HG03354 (cell line): ENCODE data around the gene RAVER1.
A peak's percentile ranks its signal among the peaks of the same experiment; 100 is the strongest.

Experiments
- ATAC-seq: cut with Tn5 transposase; IDR thresholded peaks from one replicate; pipeline ENCODE4 v1.9.1; 2021; ENCODE audit warnings: mild to moderate bottlenecking; ENCODE audit not compliant: unreplicated experiment, poor library complexity, severe bottlenecking

RAVER1 gene

DNA sequence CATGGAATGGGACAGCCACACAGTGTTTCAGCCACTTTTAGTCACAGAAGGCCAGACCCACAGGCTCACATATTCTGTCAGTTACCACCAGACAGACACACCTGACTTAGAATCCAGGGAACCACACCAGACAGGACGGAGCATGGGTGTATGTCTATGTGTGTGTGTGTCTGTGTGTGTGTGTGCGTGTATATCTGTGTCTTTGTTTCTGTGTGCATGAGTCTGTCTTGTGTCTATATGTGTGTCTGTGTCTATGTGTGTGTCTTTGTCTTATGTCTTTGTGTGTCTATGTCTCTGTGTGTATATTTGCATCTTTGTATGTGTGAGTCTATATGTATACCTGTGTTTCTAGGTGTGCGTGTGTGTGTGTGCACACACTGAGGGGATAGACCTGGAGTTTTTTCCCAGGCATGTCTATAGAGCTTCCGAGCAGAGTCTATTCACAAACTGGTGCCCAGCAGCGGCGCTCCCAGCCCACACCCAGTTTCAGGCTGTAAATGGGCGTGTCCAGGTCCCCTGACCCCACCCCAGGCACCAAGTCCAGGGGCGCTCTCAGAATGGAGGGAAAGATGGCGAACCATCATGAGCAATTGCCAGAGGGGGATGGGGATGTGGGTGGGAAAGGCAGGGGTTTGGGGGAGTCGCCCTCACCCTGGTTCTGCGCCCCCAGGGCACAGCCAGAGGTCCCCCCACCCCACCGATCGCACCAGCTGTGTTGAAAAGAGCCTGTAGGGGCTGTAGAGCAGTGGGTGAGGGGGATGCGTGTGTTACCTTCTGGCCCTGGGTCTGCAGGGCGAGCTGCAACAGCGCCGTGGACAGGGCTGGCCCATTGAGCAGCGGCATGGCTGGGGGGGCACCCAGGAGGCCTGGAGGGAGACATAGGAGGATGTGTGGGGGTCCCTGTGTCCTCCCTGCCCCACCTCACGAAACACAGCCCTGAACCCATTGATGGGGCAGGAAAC is 11.2 kb downstream of the RAVER1 start:
- ATAC-seq: no peak

DNA sequence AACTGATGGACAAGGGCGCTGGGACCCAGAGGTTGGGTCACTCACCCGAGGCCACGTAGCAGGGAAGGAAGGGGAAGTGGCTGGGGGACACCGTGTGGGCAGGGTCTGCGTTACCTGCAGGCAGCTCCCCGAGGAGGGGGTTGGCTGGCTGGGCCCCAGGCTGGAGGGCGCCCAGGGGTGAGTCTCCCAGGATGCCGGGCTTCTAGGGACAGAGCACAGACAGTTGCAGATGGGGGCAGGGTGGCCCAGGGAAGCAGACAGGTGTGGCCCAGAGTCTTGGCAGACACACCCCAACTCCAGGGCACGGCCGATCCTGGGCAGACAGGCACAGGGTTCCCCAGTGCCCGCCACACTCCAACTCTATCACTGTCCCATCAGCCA is 11.9 kb downstream of the RAVER1 start:
- ATAC-seq: no peak

DNA sequence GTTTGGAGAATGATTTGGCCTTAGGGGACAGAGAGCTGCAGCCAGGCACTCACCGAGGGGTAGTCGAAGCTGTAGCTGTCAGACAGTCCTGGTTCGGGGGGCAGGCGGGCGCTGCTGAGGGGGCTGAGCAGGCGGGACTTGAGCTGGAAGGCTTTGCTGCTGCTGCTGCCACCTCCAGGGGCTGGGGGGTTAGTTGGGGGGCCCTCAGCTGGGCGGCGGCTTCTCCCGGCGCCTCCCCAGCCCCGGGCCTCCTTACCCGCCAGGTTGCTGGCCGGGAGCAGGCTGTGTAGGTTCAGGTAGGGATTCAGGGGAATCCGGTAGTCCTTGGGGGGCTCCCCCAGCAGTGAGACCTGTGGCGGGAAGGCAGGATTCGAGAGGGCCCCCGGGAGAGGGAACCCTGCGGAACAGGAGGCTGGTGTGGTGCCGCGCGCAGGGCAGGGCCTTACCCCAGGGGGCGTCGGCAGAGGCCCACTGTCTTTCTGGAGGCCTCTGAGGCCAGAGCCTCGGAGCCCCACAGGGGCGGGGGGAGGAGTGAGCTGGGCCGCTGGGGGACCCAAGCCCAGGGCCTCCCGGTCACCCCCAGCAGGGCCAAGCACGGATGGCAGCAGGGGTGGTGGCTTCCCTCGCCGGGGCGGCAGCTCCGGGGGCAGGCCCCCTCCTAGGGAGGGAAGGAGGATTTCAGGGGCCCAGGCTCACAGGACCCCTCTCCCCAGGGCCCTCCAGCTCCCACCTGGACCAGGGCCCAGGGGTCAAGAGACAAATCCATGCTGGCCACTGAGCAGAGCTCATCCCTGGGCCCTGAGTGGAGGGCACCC is 12.5 kb downstream of the RAVER1 start:
- ATAC-seq: no peak

DNA sequence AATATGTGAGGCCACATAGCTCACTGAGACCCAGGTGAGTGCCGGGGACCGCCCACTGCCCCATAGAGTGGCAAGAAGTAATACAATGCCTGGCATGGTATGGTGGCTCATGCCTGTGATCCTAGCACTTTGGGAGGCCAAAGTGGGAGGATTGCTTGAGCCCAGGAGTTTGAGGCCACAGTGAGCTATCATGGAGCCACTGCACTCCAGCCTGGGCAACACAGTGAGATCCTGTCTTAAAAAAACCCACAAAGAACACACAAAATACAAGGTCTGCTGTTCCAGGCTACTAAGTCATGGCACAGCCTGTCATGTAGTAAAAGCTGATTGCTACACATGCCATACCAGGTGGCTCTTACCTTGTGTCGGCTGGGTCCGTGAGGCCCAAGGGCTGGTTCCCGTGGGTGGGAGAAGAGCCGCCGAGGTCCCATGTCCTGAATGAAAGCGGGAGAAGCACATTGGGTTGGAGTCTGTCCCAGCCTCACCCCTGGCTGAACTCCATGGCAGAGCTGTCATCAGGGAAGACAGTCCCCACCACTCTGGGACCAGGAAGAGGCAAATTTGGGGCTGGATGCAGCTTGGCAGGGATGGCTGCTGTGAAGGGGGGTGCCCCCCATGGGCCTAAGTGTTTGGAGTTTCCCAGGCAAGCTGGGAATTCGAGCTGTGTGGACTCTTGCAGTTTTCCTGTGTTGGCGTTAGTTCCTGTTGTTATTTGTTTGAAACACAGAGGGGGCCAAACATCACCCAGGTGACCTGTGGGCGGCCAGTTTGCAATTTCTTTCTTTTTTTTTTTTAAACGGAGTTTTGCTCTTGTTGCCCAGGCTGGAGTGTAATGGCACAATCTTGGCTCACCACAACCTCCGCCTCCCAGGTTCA is 14.3 kb downstream of the RAVER1 start:
- ATAC-seq: no peak

DNA sequence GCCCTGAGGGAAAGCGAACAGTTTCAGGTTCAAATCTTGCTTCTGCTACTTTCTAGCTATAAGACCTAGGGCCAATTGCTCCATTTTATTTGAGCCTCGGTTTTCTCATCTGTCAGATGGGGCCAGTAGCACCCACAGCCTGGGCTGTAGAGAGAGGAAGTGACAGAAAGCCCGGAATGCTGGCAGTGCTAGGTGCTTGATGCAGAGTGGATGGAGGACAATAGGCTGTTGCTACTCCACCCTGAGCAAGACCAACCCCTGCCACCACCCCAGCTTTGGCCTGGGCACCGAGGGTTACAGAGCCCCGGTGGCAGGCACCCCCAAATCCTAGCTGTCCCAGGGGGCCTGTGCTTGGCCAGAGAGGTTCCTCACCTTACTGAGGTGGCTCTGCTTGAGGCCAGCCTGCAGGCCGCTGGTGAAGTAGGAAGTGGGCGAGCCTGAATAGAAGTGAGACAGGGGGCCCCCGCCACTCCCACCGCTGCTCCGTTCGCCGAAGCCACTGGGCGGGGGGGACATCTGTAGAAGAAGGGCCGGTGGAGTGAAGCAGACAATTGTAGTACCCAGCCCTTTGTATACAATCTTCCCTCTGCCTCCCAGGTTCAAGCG is 15.4 kb downstream of the RAVER1 start:
- ATAC-seq: no peak

DNA sequence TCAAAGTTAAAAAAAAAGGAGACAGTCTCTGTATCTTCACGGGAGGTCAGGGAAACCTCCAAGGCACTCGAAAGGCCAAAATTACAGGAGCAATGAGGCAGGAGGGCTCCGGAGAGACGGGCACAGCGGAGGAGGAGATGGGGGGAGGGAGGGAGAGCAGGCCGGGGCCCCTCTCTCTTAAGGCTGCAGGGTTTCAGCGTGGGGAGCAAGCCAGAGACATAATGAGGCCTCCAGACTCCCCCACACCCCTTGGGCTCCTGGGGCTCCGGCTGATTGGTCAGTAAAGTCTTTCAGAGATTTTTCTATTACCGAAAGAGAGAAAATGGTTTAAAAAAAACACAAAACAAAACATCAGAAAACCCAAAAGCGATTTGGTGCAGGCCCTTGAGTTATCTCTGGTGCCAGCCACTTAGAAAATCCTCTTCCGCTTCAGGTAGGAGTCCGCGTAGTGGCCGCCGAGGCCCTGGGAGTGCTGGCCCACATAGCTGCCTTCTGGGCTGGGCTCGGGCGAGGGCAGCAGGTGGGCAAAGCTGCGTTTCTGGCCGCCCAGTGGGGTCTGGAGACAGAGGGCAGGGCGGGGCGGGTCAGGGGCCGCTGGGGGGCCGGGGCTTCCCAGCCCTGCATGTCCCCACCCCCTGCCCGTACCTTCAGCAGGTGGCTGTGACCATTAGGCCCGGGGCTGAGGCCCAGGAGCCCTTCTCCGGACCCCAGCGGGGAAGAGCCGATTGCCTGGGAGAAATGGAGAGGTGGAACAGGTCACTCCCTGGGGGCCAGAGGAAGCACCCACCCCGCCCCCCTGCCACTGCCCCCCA is 16.1 kb downstream of the RAVER1 start:
- ATAC-seq: no peak

DNA sequence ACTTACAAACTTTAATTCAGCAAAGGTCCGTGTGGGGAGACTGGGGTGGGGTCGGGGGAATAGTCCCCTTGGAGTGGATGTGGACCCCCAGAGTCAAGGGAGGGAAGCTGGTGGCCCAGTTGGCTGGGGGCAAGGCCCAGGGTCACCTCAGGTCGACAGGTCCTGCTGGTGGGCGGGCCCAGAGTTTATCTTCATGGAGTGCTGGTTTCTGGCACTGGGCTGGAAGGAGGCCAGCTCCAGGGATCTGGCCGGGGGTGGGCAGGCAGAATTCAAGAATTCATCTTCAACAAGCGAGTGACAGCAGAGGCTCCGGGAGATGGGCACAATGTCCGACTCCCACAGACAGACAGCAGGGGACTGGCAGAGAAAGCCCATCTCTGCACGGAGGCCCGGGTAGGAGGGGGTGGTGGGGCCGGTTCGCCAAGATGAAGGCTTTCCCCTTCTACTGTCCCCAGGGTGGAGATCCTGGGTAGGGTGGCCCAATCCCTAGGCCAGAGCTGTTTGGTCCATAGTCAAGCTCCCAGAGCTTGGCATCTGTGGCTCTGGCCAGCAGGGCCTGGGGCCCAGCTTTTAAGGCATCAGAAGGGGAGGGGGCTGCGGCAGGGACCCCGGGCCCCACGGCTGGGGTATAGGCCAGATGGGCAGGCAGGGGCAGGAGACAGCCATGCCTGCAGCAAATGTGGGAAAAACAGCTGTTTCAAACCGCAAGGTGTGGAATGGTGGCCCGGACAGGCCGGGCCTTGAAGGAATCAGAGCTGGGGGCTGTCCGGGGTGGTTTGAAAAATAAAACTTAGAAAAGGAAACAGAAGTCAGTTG is 16.9 kb downstream of the RAVER1 start:
- ATAC-seq: no peak

DNA sequence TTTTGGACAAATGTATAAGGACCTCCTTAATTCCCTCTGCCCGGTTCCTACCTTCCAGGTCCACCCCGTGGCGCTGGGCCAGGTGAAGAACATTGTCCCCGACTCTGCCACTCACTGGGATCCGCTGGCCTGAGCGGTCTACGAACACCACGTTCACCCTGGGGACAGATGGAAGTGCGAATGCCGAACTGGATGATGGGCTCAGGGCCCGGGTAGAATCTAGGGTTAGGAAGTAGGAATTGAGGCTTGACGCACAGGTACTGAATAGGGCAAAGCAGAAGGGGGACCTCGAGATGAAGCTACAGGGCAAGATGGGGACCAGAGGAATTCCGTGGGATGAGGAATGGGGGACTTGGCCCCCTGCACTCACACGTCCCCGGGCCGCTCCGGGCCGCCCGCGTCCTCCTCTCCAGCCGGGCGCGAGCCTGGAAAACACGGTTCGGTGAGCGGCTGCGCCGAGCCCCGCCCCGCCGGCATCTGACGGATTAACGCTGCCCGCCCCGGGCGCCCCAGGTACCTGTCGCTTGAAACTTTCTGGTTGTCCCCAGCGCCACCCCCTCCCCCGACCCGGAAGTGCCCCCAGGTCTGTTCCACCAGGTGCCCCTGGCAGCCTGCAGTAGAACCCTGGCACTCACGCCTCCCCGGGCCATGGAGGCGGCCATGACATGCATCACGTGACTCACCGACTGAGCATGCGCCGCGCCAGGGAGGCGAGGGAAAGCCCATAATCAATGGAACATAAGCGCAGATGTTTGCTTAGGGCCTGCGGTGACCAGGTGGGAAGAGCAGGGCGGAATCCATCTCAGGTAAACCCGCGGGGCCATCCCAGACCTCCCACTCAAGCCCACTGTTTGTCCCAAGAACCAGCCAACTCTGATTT is 17.8 kb downstream of the RAVER1 start, which contains the start of gene FDX2:
Gene FDX2, minus strand, starts transcription at position 681 of the 880 bp plus-strand sequence. Its CDS starts 19 bp downstream, at position 662.
- peak; percentile 80 for ATAC-seq

DNA sequence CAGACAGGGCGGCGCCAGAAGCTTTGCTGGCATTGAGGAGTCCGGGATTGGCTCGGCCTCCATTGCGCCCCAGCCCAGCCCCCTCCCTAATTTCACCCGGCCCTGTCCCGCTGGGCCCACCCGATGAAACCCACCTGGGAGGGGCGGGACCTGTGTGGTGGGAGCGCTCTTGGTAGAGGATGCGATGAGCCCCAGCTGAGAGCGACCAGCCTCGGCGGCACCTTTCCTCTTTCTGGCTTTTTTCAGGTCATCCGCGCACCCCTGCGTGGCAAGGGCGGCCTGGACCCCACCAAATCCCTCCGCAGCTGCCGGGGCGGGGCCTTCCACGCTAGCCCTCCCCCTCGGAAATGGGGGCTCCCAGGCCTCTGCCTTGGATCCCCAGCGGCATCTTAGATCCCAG is 23.9 kb downstream of the RAVER1 start, which contains the start of gene ZGLP1:
Gene ZGLP1, minus strand, starts transcription at position 393 of the 400 bp plus-strand sequence.
- ATAC-seq: no peak

DNA sequence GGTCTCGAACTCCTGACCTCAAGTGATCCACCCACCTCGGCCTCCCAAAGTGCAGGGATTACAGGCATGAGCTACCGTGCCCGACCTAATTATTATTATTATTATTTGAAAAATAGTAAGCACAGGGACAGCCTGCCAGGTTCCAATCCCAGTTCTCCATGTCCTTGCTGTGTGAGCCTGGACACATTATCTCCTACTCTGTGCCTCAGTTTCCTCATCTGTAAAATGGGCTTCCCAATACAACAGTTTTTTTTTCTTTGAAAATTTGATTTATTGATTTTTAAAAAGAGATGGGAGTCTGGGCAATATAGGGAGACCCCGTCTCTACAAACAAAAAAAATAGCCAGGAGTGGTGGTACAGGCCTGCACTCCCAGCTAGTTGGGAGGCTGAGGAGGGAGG is 27.0 kb downstream of the RAVER1 start:
- no peak for ATAC-seq

DNA sequence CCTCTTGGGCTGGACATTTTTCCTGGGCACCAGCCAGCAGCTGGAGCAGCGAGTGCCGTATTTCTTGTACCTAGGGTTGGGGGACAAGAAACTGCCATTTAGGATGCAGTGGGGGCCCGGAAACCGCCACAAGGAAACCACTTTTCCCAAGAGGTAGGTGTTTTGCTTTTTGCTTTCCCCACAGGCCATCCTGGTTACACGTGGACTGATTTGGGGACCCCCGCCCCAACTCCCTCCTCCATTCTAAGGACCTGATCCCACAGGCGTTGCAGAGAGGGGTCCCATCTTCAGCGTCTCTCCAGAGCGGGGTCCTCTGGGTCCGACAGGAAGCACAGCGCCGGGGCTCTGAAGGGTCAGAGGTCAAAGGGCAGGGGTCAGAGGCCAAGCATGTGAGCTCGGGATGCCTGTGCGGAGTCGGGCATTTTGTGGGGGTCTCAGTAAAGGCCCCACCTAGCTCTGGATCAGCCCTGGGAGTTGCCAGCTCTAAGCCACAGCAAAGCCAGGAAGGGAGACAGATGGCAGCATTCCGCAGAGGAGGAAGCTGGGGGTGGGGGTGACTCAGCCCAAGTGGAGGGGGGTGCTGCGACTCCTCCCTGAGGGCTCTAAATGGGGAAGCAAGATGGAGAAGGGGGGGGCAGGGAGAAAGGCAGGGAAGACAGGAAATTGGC is 28.1 kb downstream of the RAVER1 start:
- ATAC-seq: no peak

DNA sequence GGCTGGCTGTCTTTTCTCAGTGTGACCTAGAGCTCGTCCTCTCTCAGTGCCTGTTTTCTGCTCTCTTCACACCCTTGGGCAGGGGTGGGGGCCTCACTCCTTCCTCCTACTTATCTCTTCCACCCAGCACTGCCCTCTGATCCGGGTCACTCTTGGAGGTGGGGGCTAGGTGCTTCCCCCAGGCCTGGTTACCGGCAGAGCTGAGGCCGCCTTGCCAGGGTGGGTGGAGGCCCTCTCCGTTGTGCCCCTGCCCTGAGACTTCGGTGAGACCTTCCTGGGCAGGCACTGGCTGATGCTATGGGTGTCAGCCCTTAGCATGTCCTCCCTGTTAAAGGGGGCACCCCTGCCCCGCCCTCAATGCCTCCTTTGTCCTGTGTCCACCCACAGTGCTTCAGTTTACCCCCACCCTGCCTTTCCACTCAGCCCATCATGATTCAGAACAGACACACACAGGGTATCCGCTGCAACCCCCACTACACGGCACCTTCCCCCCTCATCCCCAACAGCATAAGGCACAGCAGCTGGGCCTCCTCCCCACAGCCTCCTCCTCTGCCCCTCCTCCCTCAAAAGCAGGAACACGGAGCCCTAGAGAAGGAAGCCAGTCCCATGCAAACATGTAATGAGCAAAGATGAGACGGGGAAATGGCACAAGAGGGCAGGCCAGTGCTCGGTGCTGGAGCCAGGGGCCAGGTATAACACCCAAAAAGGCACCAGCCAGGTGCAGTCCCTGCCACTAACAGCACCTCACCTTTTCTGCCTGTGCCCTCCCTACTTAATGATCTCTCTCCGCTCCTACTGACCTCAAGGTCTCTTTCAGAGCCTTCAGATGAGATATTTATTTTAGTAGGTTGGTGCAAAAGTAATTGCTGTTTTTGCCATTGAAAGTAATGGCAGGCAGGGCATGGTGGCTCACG is 33.5 kb downstream of the RAVER1 start:
- ATAC-seq: no peak

DNA sequence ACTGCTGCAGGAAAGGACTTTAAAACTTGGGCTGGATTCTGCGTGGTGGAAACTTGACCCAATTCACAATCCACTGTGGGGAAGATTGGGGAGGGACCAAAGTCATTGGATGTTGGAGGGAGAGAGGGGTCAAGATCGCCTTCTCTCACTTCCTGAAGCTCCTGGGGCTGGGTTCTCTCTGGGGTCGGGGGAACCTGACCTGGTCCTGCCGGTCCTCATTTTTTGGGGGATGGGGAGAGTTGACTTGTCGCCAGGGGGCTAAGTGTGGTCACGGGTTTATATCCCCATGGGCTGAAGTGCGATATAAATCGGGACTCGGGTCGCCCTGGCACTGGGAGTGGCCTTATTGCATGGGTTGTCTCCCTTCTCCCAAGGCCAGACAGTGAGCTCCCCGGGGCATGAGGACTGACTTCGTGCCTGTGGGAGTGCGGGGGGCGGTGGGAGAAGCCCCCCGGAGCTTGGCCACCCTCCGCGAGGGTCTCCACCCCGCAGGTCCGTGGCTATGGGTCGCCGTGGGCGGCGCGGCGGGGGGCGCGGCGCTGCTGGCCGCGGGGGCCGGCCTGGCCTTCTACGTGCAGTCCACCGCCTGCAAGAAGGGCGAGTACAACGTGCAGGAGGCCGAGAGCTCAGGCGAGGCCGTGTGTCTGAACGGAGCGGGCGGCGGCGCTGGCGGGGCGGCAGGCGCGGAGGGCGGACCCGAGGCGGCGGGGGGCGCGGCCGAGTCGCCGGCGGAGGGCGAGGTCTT is 37.3 kb downstream of the RAVER1 start:
- ATAC-seq: no peak

DNA sequence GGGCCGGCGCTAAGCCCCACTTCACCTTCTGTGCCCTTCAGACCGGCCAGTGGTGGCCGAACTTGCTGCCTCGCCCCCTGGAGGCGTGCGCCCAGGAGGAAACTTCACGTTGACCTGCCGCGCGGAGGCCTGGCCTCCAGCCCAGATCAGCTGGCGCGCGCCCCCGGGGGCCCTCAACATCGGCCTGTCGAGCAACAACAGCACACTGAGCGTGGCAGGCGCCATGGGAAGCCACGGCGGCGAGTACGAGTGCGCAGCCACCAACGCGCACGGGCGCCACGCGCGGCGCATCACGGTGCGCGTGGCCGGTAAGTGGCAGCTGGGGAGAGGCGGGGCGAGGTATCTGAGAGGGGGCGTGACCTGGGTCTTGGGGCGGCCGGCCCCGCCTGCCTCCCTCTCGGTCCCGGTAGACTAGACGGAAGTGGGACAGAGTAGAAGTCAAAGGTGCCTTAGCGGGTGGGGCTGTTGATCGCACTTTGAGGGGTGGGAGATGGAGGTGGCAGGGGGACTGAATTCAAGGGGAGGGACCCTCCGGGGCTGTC is 38.0 kb downstream of the RAVER1 start:
- ATAC-seq: peak; percentile 47
